Neural cell (in vitro differentiated cells): ENCODE results near the gene PPP1R12C. TPM values are rescaled to one million over a fixed set of nuclear protein-coding genes. Genes with fewer than 3 reads are reported as not detected.

Experiments
- H2AFZ ChIP-seq: fragments of 200-600, 300-800 bp; sonication (generic), shearing (Covaris generic); 2 replicates; pipeline ENCODE4 v1.6.0; 2014; ENCODE audit warnings: low read depth, mild to moderate bottlenecking, antibody characterized with exemption, low read length, moderate library complexity
- H3F3A ChIP-seq: fragments of 200-600 bp; shearing (Covaris generic); 2 replicates; pipeline ENCODE4 v1.6.1; 2016; ENCODE audit warnings: mild to moderate bottlenecking, moderate library complexity, mixed read lengths, antibody characterized with exemption, low read length; ENCODE audit not compliant: insufficient read depth, poor library complexity, severe bottlenecking
- H3K27ac ChIP-seq: fragments of 200-600, 300-800 bp; sonication (generic), shearing (Covaris generic); 2 replicates; pipeline ENCODE4 v1.5.1; 2014; ENCODE audit warnings: mild to moderate bottlenecking, low read length, moderate library complexity
- H3K27me3 ChIP-seq: fragments of 300-800, 200-600 bp; sonication (generic), shearing (Covaris generic); 2 replicates; pipeline ENCODE4 v1.6.0; 2014; ENCODE audit warnings: mild to moderate bottlenecking, low read depth, low read length, moderate library complexity; ENCODE audit not compliant: insufficient read depth
- H3K36me3 ChIP-seq: fragments of 300-800, 200-600 bp; sonication (generic), shearing (Covaris generic); 2 replicates; pipeline ENCODE4 v1.5.1; 2014; ENCODE audit warnings: mild to moderate bottlenecking, antibody characterized with exemption, low read length, moderate library complexity; ENCODE audit not compliant: insufficient read depth
- H3K4me2 ChIP-seq: fragments of 300-800, 200-600 bp; sonication (generic), shearing (Covaris generic); 2 replicates; pipeline ENCODE4 v1.6.0; 2014; ENCODE audit warnings: mild to moderate bottlenecking, low read length
- H3K4me3 ChIP-seq: fragments of 300-800, 200-600 bp; sonication (generic), shearing (Covaris generic); 2 replicates; pipeline ENCODE4 v1.5.1; 2014; ENCODE audit warnings: mild to moderate bottlenecking, low read length, moderate library complexity
- H3K79me2 ChIP-seq: fragments of 200-600 bp; shearing (Covaris generic); replicated peaks from 2 replicates; pipeline ENCODE4 v1.6.0; 2014; ENCODE audit warnings: mild to moderate bottlenecking, low read length, moderate library complexity; ENCODE audit not compliant: insufficient read depth
- H3K9ac ChIP-seq: fragments of 300-800, 200-600 bp; sonication (generic), shearing (Covaris generic); 2 replicates; pipeline ENCODE4 v1.6.1; 2016; ENCODE audit warnings: mild to moderate bottlenecking, low read length, mixed read lengths
- H3K9me2 ChIP-seq: fragments of 200-600 bp; shearing (Covaris generic); 2 replicates; pipeline ENCODE4 v1.6.1; 2016; ENCODE audit warnings: mild to moderate bottlenecking, low read length, mixed read lengths; ENCODE audit not compliant: insufficient read depth
- H3K9me3 ChIP-seq: fragments of 200-600, 300-800 bp; sonication (generic), shearing (Covaris generic); 2 replicates; pipeline ENCODE4 v1.6.1; 2016; ENCODE audit warnings: mild to moderate bottlenecking, mixed run types, low read length, moderate library complexity, mixed read lengths
- H4K20me1 ChIP-seq: fragments of 200-600 bp; shearing (Covaris generic); 2 replicates; pipeline ENCODE4 v1.6.1; 2016; ENCODE audit warnings: mild to moderate bottlenecking, mixed run types; ENCODE audit not compliant: insufficient read depth
- EP300 ChIP-seq: fragments of 450-650 bp; conservative IDR thresholded peaks from 2 replicates; pipeline ENCODE4 v1.6.1; 2014; ENCODE audit warnings: antibody characterized with exemption, mild to moderate bottlenecking, moderate library complexity; ENCODE audit not compliant: poor library complexity, severe bottlenecking
- EZH2 ChIP-seq: fragments of 200-600, 300-800 bp; shearing (Covaris generic), sonication (generic); IDR thresholded peaks from 2 replicates; pipeline ENCODE4 v1.6.1; 2014; ENCODE audit warnings: antibody characterized with exemption, low read length, borderline replicate concordance, mild to moderate bottlenecking; ENCODE audit not compliant: insufficient read depth, poor library complexity, severe bottlenecking
- MXI1 ChIP-seq: fragments of 450-650 bp; conservative IDR thresholded peaks from 2 replicates; pipeline ENCODE4 v1.6.1; 2014; ENCODE audit warnings: antibody characterized with exemption, mild to moderate bottlenecking; ENCODE audit not compliant: poor library complexity, severe bottlenecking
- POLR2AphosphoS5 ChIP-seq: IDR thresholded peaks from 2 replicates; pipeline ENCODE4 v1.6.1; 2012
- RAD21 ChIP-seq: fragments of 450-650 bp; conservative IDR thresholded peaks from 2 replicates; pipeline ENCODE4 v1.6.1; 2014; ENCODE audit warnings: antibody characterized with exemption, mild to moderate bottlenecking, moderate library complexity
- SMC3 ChIP-seq: fragments of 450-650 bp; conservative IDR thresholded peaks from 2 replicates; pipeline ENCODE4 v1.6.1; 2014; ENCODE audit warnings: antibody characterized with exemption, mild to moderate bottlenecking, moderate library complexity; ENCODE audit not compliant: poor library complexity
- TAF1 ChIP-seq: IDR thresholded peaks from 2 replicates; pipeline ENCODE4 v1.6.1; 2012; ENCODE audit warnings: low read depth
- polyA plus RNA-seq: library from polyadenylated mRNA; depleted of rRNA; stranded (reverse); fragments of >200 nt; gene quantifications from 2 replicates; pipeline ENCODE4 v1.2.3, GENCODE V29; 2014
- TF ChIP-seq, protein P1 (sequence below): fragments of 450-650 bp; IDR thresholded peaks from 2 replicates; pipeline ENCODE4 v1.5.1; 2014; ENCODE audit warnings: antibody characterized with exemption, mild to moderate bottlenecking, moderate library complexity; ENCODE audit not compliant: poor library complexity, severe bottlenecking
- TF ChIP-seq, protein P2 (sequence below): IDR thresholded peaks from 2 replicates; pipeline ENCODE4 v1.6.1; 2012; ENCODE audit warnings: borderline replicate concordance

The PPP1R12C gene
- polyA plus RNA-seq, 1 donor from 2014 or later, result 109 TPM

DNA sequence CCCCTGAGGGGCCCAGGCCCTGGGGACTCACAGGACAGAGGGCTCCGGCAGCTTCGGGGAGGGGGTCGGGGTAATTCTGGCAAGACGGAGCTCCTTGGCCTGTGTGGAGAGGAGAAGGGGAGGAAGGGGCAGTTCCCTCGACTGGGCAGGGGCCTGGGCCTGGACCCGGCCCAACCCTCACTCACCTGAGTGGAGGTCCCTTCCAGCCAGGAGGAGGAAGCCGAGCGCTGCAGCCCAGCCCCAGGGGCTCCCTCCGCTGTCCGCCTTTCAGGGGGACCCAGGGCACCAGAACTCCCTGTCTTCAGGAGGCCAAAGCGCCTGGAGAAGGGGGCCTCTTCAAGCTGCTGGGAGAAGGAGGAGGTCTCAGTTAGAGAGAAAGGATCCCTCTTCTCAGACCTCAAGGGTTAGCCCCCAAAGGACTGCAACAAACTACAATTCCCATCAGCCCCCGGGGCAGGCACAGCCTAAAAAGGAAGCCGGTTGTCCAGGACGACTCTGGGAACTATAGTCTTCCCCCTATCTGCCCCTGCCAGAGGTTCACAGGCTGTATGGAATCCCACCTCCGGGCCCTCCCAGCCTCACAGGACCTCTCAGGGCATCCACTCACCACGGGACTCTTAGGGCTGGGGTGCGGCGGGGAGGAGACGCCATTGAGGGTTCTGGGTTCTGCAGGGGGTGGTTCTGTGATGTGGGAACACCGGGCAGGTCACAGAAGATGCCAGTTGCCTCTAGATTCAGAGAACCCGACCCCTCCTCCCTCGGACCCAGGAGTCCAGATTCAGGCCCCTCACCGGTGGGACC lies 22.0 kb downstream of the PPP1R12C start:
- H2AFZ ChIP-seq, result no peak overlapping the region
- no peaks in the 10 kb centered on the region for H3K9me2 ChIP-seq
- no peak for TF ChIP-seq MXI1
- no peak for TF ChIP-seq TAF1
- no peak for TF ChIP-seq POLR2AphosphoS5
- TF ChIP-seq, protein P1, sequence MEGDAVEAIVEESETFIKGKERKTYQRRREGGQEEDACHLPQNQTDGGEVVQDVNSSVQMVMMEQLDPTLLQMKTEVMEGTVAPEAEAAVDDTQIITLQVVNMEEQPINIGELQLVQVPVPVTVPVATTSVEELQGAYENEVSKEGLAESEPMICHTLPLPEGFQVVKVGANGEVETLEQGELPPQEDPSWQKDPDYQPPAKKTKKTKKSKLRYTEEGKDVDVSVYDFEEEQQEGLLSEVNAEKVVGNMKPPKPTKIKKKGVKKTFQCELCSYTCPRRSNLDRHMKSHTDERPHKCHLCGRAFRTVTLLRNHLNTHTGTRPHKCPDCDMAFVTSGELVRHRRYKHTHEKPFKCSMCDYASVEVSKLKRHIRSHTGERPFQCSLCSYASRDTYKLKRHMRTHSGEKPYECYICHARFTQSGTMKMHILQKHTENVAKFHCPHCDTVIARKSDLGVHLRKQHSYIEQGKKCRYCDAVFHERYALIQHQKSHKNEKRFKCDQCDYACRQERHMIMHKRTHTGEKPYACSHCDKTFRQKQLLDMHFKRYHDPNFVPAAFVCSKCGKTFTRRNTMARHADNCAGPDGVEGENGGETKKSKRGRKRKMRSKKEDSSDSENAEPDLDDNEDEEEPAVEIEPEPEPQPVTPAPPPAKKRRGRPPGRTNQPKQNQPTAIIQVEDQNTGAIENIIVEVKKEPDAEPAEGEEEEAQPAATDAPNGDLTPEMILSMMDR, result no peak
- TF ChIP-seq EP300, result no peak
- TF ChIP-seq, protein P2, sequence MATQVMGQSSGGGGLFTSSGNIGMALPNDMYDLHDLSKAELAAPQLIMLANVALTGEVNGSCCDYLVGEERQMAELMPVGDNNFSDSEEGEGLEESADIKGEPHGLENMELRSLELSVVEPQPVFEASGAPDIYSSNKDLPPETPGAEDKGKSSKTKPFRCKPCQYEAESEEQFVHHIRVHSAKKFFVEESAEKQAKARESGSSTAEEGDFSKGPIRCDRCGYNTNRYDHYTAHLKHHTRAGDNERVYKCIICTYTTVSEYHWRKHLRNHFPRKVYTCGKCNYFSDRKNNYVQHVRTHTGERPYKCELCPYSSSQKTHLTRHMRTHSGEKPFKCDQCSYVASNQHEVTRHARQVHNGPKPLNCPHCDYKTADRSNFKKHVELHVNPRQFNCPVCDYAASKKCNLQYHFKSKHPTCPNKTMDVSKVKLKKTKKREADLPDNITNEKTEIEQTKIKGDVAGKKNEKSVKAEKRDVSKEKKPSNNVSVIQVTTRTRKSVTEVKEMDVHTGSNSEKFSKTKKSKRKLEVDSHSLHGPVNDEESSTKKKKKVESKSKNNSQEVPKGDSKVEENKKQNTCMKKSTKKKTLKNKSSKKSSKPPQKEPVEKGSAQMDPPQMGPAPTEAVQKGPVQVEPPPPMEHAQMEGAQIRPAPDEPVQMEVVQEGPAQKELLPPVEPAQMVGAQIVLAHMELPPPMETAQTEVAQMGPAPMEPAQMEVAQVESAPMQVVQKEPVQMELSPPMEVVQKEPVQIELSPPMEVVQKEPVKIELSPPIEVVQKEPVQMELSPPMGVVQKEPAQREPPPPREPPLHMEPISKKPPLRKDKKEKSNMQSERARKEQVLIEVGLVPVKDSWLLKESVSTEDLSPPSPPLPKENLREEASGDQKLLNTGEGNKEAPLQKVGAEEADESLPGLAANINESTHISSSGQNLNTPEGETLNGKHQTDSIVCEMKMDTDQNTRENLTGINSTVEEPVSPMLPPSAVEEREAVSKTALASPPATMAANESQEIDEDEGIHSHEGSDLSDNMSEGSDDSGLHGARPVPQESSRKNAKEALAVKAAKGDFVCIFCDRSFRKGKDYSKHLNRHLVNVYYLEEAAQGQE, result no peak
- TF ChIP-seq RAD21, result no peak
- TF ChIP-seq SMC3, result no peak
- TF ChIP-seq EZH2, result no peak
- no peaks in the 10 kb centered on the region for H3K79me2 ChIP-seq
- no peaks in the 10 kb centered on the region for H4K20me1 ChIP-seq
- H3K27ac ChIP-seq, result no peak overlapping the region
- H3K4me3 ChIP-seq, result no peak overlapping the region
- no peaks in the 10 kb centered on the region for H3F3A ChIP-seq
- peaks cover 4% of the 10 kb centered on the region for H3K36me3 ChIP-seq
- no peaks in the 10 kb centered on the region for H3K9me3 ChIP-seq
- no peaks in the 10 kb centered on the region for H3K27me3 ChIP-seq
- no peak overlapping the region for H3K4me2 ChIP-seq
- H3K9ac ChIP-seq, result no peak overlapping the region

DNA sequence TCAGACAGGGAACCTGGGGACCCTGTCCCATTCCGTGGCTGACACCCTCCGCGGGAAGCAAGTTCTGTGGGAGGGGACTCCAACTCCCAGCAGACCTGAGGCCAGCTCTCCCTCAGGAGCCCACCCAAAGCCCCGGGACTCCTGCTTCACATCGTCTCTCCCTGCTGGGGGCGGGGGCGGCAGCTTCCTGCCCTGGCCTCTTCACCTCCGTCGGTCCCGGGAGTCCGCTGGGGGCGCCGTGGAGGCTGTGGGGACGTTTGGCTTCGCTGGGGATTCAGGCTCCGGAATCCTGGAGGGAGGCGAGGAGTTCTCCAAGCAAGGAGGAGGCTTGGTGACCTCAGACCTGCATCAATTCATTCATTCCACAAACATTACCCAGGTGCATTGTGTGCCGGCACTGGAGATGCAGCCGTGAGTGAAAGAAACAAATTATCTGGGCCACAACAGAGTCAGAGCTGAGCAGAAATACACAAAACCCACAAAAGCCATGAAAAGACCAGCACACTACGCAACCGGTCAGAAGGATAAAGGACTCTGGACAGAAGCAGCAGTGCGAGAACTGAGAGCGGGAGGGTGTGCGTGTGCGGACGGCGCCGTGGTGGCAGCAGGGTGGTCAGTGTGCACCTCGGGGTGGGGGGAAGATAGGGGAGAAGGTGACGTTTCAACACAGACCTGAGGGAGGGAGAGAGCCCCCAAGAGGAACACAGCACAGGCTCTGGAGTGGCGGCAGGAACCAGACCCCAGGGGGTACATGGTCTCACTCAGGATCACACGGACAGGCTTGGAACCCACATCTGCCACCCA lies 22.8 kb downstream of the PPP1R12C start:
- no peaks in the 10 kb centered on the region for H3K79me2 ChIP-seq
- H3K9me3 ChIP-seq, result no peaks in the 10 kb centered on the region
- H2AFZ ChIP-seq, result no peak overlapping the region
- no peaks in the 10 kb centered on the region for H3K9me2 ChIP-seq
- no peak overlapping the region for H3K9ac ChIP-seq
- peaks cover 4% of the 10 kb centered on the region for H3K36me3 ChIP-seq
- H4K20me1 ChIP-seq, result no peaks in the 10 kb centered on the region
- H3F3A ChIP-seq, result no peaks in the 10 kb centered on the region
- H3K4me2 ChIP-seq, result no peak overlapping the region
- H3K4me3 ChIP-seq, result no peak overlapping the region
- no peaks in the 10 kb centered on the region for H3K27me3 ChIP-seq
- no peak for TF ChIP-seq RAD21
- H3K27ac ChIP-seq, result no peak overlapping the region
